Lung microvascular endothelial cell (primary cell): ENCODE measurements around the gene NUDT15. TPM values are rescaled to one million over a fixed set of nuclear protein-coding genes. Genes with fewer than 3 reads are reported as not detected.

Source experiments
- total RNA-seq: library from RNA; depleted of rRNA; stranded (reverse); fragments of >200 nt; gene quantifications from 2 replicates; pipeline ENCODE4 v1.2.1, GENCODE V29; 2014

The NUDT15 gene
- total RNA-seq, 1 donor from 2014 or later = 15.5 TPM

Other genes with a start within 250 kb of the NUDT15 start
- gene SUCLA2, start 36.5 kb upstream of the NUDT15 start, total RNA-seq = 25.7 and 29.2 TPM in 2 replicates
- gene MED4, start 57.4 kb downstream of the NUDT15 start, total RNA-seq = 21.8 and 27.8 TPM in 2 replicates
- gene ITM2B, start 195.5 kb downstream of the NUDT15 start, total RNA-seq = 217 and 400 TPM in 2 replicates